ENCODE data around the gene LMAN1L. TPM values are rescaled to one million over a fixed set of nuclear protein-coding genes. Genes with fewer than 3 reads are reported as not detected.

The LMAN1L gene
- under 1 TPM; 0.53 to 0.72 TPM for total RNA-seq

- Mint-ChIP-seq H3K27me3 (ENCODE audit: low read depth) (no peaks in the 10 kb centered on the region), H3K4me3 (no peak within 1 kb of the TSS), H3K4me1 (ENCODE audit: low read depth) (peaks cover 23% of the 10 kb centered on the region), H3K36me3 (ENCODE audit: insufficient read depth in 2 of 2) (no peaks in the 10 kb centered on the region), H3K9me3 (no peaks in the 10 kb centered on the region), H3K27ac (no peak within 1 kb of the TSS)
- peak; percentile 8 to 22 for ATAC-seq (replicated peaks in 1 of 2)
- DNase-seq: no peak
Observed at GRCh38 chr15:74812533-74812932, at the start of gene LMAN1L. TSS of gene LMAN1L (plus strand) at chr15:74812835. CDS start at chr15:74812855, 20 bp downstream.

- DNase-seq (no peak), ATAC-seq (replicated peaks in 1 of 2) (no peak)
- Mint-ChIP-seq H3K4me3 (no peak overlapping the region), H3K27ac (no peak overlapping the region), H3K9me3 (no peaks in the 10 kb centered on the region), H3K27me3 (ENCODE audit: low read depth) (no peaks in the 10 kb centered on the region), H3K4me1 (ENCODE audit: low read depth) (peaks cover 6% of the 10 kb centered on the region), H3K36me3 (ENCODE audit: insufficient read depth in 2 of 2) (no peaks in the 10 kb centered on the region)
Observed at GRCh38 chr15:74763416-74763815, 49.2 kb upstream of the LMAN1L start.

GRCh38 chr15:74767167-74768098 lies 45.2 kb upstream of the LMAN1L start:
- ATAC-seq (replicated peaks in 1 of 2) (no peak), DNase-seq (no peak)
- Mint-ChIP-seq H3K9me3 (no peaks in the 10 kb centered on the region), H3K27ac (no peak overlapping the region), H3K4me1 (ENCODE audit: low read depth) (peaks cover 27% of the 10 kb centered on the region), H3K4me3 (no peak overlapping the region), H3K27me3 (ENCODE audit: low read depth) (peaks cover 6% of the 10 kb centered on the region), H3K36me3 (ENCODE audit: insufficient read depth in 2 of 2) (no peaks in the 10 kb centered on the region)

GRCh38 chr15:74768099-74768770 lies 44.4 kb upstream of the LMAN1L start:
- no peaks in the 10 kb centered on the region for H3K36me3 Mint-ChIP-seq (ENCODE audit: insufficient read depth in 2 of 2)
- ATAC-seq (replicated peaks in 1 of 2): no peak

GRCh38 chr15:74768771-74769342 lies 43.8 kb upstream of the LMAN1L start:
- Mint-ChIP-seq H3K27me3 (ENCODE audit: low read depth) (peaks cover 6% of the 10 kb centered on the region), H3K4me1 (ENCODE audit: low read depth) (peaks cover 27% of the 10 kb centered on the region), H3K36me3 (ENCODE audit: insufficient read depth in 2 of 2) (no peaks in the 10 kb centered on the region), H3K4me3 (peak overlapping the region; percentile 15 to 50), H3K27ac (no peak overlapping the region), H3K9me3 (no peaks in the 10 kb centered on the region)
- ATAC-seq (replicated peaks in 1 of 2) (peak; percentile 50), DNase-seq (peak; percentile 64 to 69)

More at GRCh38 chr15:74768099-74768770, 44.4 kb upstream of the LMAN1L start:
- H3K4me1 Mint-ChIP-seq (ENCODE audit: low read depth): peaks cover 21% of the 10 kb centered on the region
- DNase-seq: no peak
- H3K9me3 Mint-ChIP-seq: no peaks in the 10 kb centered on the region
- H3K27ac Mint-ChIP-seq: no peak overlapping the region
- peak overlapping the region in 1 of 2 donors; percentile 15 for H3K4me3 Mint-ChIP-seq
- peaks cover 6% of the 10 kb centered on the region for H3K27me3 Mint-ChIP-seq (ENCODE audit: low read depth)

GRCh38 chr15:74769463-74770025 lies 43.1 kb upstream of the LMAN1L start:
- no peak overlapping the region for H3K27ac Mint-ChIP-seq
- no peaks in the 10 kb centered on the region for H3K9me3 Mint-ChIP-seq
- H3K36me3 Mint-ChIP-seq (ENCODE audit: insufficient read depth in 2 of 2): no peaks in the 10 kb centered on the region
- H3K27me3 Mint-ChIP-seq (ENCODE audit: low read depth): peaks cover 6% of the 10 kb centered on the region
- DNase-seq (no peak), ATAC-seq (replicated peaks in 1 of 2) (no peak)
- H3K4me3 Mint-ChIP-seq: no peak overlapping the region
- peaks cover 34% of the 10 kb centered on the region for H3K4me1 Mint-ChIP-seq (ENCODE audit: low read depth)

GRCh38 chr15:74770211-74770903 lies 42.3 kb upstream of the LMAN1L start:
- H3K4me1 Mint-ChIP-seq (ENCODE audit: low read depth): peaks cover 41% of the 10 kb centered on the region
- H3K4me3 Mint-ChIP-seq: no peak overlapping the region
- ATAC-seq (replicated peaks in 1 of 2) (no peak), DNase-seq (no peak)
- peaks cover 6% of the 10 kb centered on the region for H3K27me3 Mint-ChIP-seq (ENCODE audit: low read depth)
- H3K9me3 Mint-ChIP-seq: no peaks in the 10 kb centered on the region
- H3K27ac Mint-ChIP-seq: no peak overlapping the region
- H3K36me3 Mint-ChIP-seq (ENCODE audit: insufficient read depth in 2 of 2): no peaks in the 10 kb centered on the region

GRCh38 chr15:74773329-74773728 lies 39.3 kb upstream of the LMAN1L start:
- H3K9me3 Mint-ChIP-seq: no peaks in the 10 kb centered on the region
- DNase-seq (no peak), ATAC-seq (replicated peaks in 1 of 2) (no peak)
- H3K4me3 Mint-ChIP-seq: no peak overlapping the region
- no peaks in the 10 kb centered on the region for H3K36me3 Mint-ChIP-seq (ENCODE audit: insufficient read depth in 2 of 2)
- peaks cover 71% of the 10 kb centered on the region for H3K4me1 Mint-ChIP-seq (ENCODE audit: low read depth)
- H3K27ac Mint-ChIP-seq: no peak overlapping the region
- H3K27me3 Mint-ChIP-seq (ENCODE audit: low read depth): peaks cover 6% of the 10 kb centered on the region

- no peak for DNase-seq
- peaks cover 2% of the 10 kb centered on the region for H3K27me3 Mint-ChIP-seq (ENCODE audit: low read depth)
- H3K4me3 Mint-ChIP-seq: no peak overlapping the region
- H3K9me3 Mint-ChIP-seq: no peaks in the 10 kb centered on the region
- no peak overlapping the region for H3K27ac Mint-ChIP-seq
- ATAC-seq (replicated peaks in 1 of 2): no peak
- H3K4me1 Mint-ChIP-seq (ENCODE audit: low read depth): peaks cover 72% of the 10 kb centered on the region
- no peaks in the 10 kb centered on the region for H3K36me3 Mint-ChIP-seq (ENCODE audit: insufficient read depth in 2 of 2)
Observed at GRCh38 chr15:74773731-74774252, 38.8 kb upstream of the LMAN1L start.

GRCh38 chr15:74775132-74775562 lies 37.5 kb upstream of the LMAN1L start:
- Mint-ChIP-seq H3K36me3 (ENCODE audit: insufficient read depth in 2 of 2) (peaks cover 0 to 1% of the 10 kb centered on the region in 2 donors), H3K27me3 (ENCODE audit: low read depth) (no peaks in the 10 kb centered on the region), H3K27ac (no peak overlapping the region), H3K4me1 (ENCODE audit: low read depth) (peaks cover 82% of the 10 kb centered on the region), H3K4me3 (no peak overlapping the region), H3K9me3 (no peaks in the 10 kb centered on the region)
- DNase-seq (no peak), ATAC-seq (replicated peaks in 1 of 2) (no peak)

GRCh38 chr15:74775894-74776293 lies 36.7 kb upstream of the LMAN1L start:
- H3K27me3 Mint-ChIP-seq (ENCODE audit: low read depth): no peaks in the 10 kb centered on the region
- DNase-seq: no peak
- H3K4me1 Mint-ChIP-seq (ENCODE audit: low read depth): peaks cover 87% of the 10 kb centered on the region
- peaks cover 0 to 1% of the 10 kb centered on the region in 2 donors for H3K36me3 Mint-ChIP-seq (ENCODE audit: insufficient read depth in 2 of 2)
- H3K9me3 Mint-ChIP-seq: no peaks in the 10 kb centered on the region
- H3K27ac Mint-ChIP-seq: peak overlapping the region; percentile 98
- H3K4me3 Mint-ChIP-seq: peak overlapping the region; percentile 91 to 98
- no peak for ATAC-seq (replicated peaks in 1 of 2)
